MG63 (cell line): ENCODE measurements around the gene LASP1. TPM values are rescaled to one million over a fixed set of nuclear protein-coding genes. Genes with fewer than 3 reads are reported as not detected.
"Not testable (repeated sequence)": the region's sequence is repeated elsewhere in the genome, so short reads cannot be mapped to it uniquely, and the experiment has no call there.

Experiments
- DNase-seq: peaks from one replicate; pipeline ENCODE4 v3.0.0-alpha.2; 2020
- H3K27me3 ChIP-seq: fragments of 250-450 bp; sonication (Bioruptor Pico); 2 replicates; pipeline ENCODE4 v1.5.1; 2020; ENCODE audit warnings: mild to moderate bottlenecking, moderate library complexity
- H3K36me3 ChIP-seq: fragments of 250-450 bp; sonication (Bioruptor Pico); 2 replicates; pipeline ENCODE4 v1.5.1; 2020; ENCODE audit warnings: mild to moderate bottlenecking, moderate library complexity
- H3K4me3 ChIP-seq: fragments of 250-450 bp; sonication (Bioruptor Pico); 2 replicates; pipeline ENCODE4 v1.5.1; 2020; ENCODE audit warnings: mild to moderate bottlenecking, moderate library complexity
- H3K9me3 ChIP-seq: fragments of 250-450 bp; sonication (Bioruptor Pico); 2 replicates; pipeline ENCODE4 v1.5.1; 2020; ENCODE audit warnings: mild to moderate bottlenecking, moderate library complexity
- total RNA-seq: library from RNA; depleted of rRNA; stranded (reverse); fragments of >200 nt; shearing (Covaris generic); gene quantifications from 2 replicates; pipeline ENCODE4 v1.2.3, GENCODE V29; 2014; ENCODE audit warnings: low replicate concordance

LASP1 gene
- total RNA-seq, 1 experiment from 2014 or later = 323 TPM

- no peak for DNase-seq
- peaks cover 94% of the 10 kb centered on the region for H3K36me3 ChIP-seq
Observed at GRCh38 chr17:38914741-38915638, 45.1 kb downstream of the LASP1 start.

GRCh38 chr17:38915639-38915995, 45.8 kb downstream of the LASP1 start:
- no peaks in the 10 kb centered on the region for H3K9me3 ChIP-seq
- H3K4me3 ChIP-seq = no peak overlapping the region
- H3K27me3 ChIP-seq = no peaks in the 10 kb centered on the region
- no peak for DNase-seq
- peaks cover 99% of the 10 kb centered on the region for H3K36me3 ChIP-seq

More at GRCh38 chr17:38914741-38915638, 45.1 kb downstream of the LASP1 start:
- Histone ChIP-seq H3K9me3 (no peaks in the 10 kb centered on the region), H3K27me3 (no peaks in the 10 kb centered on the region), H3K4me3 (no peak overlapping the region)

DNA sequence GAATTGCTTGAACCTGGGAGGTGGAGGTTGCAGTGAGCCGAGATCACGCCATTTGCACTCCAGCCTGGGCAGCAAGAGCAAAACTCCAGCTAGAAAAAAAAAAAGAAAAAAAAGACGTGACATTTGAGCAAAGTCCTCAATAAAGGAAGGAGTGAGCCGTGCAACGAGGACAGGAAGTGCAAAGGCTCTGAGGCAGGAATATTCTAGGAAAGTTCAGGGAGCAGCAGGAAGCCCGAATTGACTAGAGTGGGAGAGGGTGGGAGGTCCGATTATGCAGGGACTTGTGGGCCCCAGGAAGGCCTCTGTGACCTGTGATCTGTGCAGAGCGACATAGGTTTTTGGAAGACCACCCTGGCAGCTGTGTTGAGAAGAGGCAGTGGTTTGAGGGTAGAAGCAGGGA, 46.9 kb downstream of the LASP1 start:
- Histone ChIP-seq H3K4me3 (no peak overlapping the region), H3K9me3 (no peaks in the 10 kb centered on the region), H3K36me3 (peaks cover 98% of the 10 kb centered on the region), H3K27me3 (no peaks in the 10 kb centered on the region)
- no peak for DNase-seq

- no peak for DNase-seq
- H3K36me3 ChIP-seq = peaks cover 96% of the 10 kb centered on the region
- no peaks in the 10 kb centered on the region for H3K27me3 ChIP-seq
- no peak overlapping the region for H3K4me3 ChIP-seq
- H3K9me3 ChIP-seq = no peaks in the 10 kb centered on the region
Observed at GRCh38 chr17:38917259-38917658, 47.4 kb downstream of the LASP1 start.

DNA sequence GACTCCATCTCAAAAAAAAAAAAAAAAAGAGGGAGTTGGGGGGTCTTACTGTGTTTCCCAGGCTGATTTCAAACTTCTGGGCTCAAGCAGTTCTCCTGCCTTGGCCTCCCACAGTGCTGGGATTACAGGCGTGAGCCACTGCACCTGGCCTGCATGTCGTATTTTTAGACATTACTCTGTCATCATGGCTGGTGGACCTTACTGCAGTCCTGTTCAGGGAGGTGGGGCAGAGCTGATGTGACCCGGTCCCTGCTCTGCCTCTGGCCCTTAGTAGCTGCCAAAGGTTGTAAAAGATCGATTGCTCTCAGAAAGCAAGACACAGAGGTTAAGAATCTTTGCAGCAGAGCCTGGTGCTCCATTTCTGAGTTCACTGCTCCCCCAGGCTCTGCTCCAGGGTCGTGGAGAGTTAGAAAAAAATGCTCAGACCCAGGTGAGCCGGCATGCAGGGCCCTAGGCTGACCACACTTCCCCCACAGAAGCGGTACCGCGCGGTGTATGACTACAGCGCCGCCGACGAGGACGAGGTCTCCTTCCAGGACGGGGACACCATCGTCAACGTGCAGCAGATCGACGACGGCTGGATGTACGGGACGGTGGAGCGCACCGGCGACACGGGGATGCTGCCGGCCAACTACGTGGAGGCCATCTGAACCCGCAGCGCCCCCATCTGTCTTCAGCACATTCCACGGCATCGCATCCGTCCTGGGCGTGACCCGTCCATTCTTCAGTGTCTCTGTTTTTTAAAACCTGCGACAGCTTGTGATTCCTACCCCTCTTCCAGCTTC, 48.5 kb downstream of the LASP1 start:
- no peak for DNase-seq
- H3K36me3 ChIP-seq = peaks cover 85% of the 10 kb centered on the region
- H3K9me3 ChIP-seq = no peaks in the 10 kb centered on the region
- no peak overlapping the region for H3K4me3 ChIP-seq
- no peaks in the 10 kb centered on the region for H3K27me3 ChIP-seq

DNA sequence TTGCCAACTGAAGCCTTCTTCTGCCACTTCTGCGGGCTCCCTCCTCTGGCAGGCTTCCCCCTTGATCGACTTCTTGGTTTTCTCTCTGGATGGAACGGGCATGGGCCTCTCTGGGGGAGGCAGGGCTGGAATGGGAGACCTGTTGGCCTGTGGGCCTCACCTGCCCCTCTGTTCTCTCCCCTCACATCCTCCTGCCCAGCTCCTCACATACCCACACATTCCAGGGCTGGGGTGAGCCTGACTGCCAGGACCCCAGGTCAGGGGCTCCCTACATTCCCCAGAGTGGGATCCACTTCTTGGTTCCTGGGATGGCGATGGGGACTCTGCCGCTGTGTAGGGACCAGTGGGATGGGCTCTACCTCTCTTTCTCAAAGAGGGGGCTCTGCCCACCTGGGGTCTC, 49.1 kb downstream of the LASP1 start:
- Histone ChIP-seq H3K36me3 (peaks cover 80% of the 10 kb centered on the region), H3K27me3 (no peaks in the 10 kb centered on the region), H3K4me3 (no peak overlapping the region), H3K9me3 (no peaks in the 10 kb centered on the region)
- no peak for DNase-seq

- H3K36me3 ChIP-seq = peaks cover 74% of the 10 kb centered on the region
- no peak for DNase-seq
- H3K9me3 ChIP-seq = no peaks in the 10 kb centered on the region
- H3K4me3 ChIP-seq = no peak overlapping the region
- no peaks in the 10 kb centered on the region for H3K27me3 ChIP-seq
Observed at GRCh38 chr17:38919316-38920078, 49.6 kb downstream of the LASP1 start.

DNA sequence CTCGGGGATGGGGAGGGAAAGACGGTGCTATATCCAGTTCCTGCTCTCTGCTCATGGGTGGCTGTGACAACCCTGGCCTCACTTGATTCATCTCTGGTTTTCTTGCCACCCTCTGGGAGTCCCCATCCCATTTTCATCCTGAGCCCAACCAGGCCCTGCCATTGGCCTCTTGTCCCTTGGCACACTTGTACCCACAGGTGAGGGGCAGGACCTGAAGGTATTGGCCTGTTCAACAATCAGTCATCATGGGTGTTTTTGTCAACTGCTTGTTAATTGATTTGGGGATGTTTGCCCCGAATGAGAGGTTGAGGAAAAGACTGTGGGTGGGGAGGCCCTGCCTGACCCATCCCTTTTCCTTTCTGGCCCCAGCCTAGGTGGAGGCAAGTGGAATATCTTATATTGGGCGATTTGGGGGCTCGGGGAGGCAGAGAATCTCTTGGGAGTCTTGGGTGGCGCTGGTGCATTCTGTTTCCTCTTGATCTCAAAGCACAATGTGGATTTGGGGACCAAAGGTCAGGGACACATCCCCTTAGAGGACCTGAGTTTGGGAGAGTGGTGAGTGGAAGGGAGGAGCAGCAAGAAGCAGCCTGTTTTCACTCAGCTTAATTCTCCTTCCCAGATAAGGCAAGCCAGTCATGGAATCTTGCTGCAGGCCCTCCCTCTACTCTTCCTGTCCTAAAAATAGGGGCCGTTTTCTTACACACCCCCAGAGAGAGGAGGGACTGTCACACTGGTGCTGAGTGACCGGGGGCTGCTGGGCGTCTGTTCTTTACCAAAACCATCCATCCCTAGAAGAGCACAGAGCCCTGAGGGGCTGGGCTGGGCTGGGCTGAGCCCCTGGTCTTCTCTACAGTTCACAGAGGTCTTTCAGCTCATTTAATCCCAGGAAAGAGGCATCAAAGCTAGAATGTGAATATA, 50.8 kb downstream of the LASP1 start:
- Histone ChIP-seq H3K9me3 (no peaks in the 10 kb centered on the region), H3K27me3 (no peaks in the 10 kb centered on the region), H3K36me3 (peaks cover 62% of the 10 kb centered on the region), H3K4me3 (no peak overlapping the region)
- DNase-seq = no peak

- Histone ChIP-seq H3K36me3 (peaks cover 50% of the 10 kb centered on the region), H3K27me3 (no peaks in the 10 kb centered on the region), H3K9me3 (no peaks in the 10 kb centered on the region), H3K4me3 (no peak overlapping the region)
- no peak for DNase-seq
Observed at GRCh38 chr17:38921756-38922411, 52.0 kb downstream of the LASP1 start.

- no peaks in the 10 kb centered on the region for H3K9me3 ChIP-seq
- no peaks in the 10 kb centered on the region for H3K27me3 ChIP-seq
- H3K36me3 ChIP-seq = peaks cover 42% of the 10 kb centered on the region
- DNase-seq = peak; percentile 71
- no peak overlapping the region for H3K4me3 ChIP-seq
Observed at GRCh38 chr17:38922538-38923297, 52.9 kb downstream of the LASP1 start.

DNA sequence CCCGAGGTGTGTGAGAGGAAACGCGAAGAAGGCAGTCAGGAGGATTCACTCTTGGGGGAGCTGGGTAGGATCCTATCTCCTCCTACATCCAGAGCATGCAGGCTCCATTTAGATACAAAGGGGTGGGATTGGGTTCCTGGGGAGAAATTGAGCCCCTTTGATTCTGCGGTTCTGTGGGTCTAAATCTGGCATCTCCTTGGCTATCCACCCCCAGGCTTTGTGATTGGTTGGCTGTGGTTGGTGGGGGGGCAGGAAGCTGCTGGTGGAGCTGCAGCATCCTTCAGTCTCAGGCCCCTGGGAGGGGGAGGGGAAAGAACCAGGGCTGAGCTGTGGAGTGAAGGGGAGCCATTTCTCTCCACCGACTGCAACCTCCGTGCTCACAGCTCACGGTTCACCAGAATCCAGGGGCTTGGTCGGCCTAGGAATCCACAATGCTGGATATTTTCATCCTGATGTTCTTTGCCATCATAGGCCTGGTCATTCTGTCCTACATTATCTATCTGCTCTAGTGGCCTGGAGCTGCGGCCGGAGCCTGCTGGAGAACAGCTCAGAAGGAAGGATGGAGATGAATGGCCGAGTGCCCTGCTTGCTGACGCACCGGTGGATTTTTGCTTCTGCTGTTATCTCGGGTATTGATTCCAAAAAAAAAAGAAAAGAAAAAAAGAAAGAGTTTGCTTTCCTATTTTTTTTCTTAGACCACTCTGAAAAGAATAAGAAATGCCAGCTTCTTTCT, 55.6 kb downstream of the LASP1 start, which contains the start of gene LASP1NB:
TSS of gene LASP1NB (plus strand) at position 352 of the 733 bp plus-strand sequence.
- no peak for DNase-seq
- no peaks in the 10 kb centered on the region for H3K9me3 ChIP-seq
- no peak within 1 kb of the TSS for H3K4me3 ChIP-seq
- H3K36me3 ChIP-seq = peaks cover 14% of the 10 kb centered on the region
- no peaks in the 10 kb centered on the region for H3K27me3 ChIP-seq

DNA sequence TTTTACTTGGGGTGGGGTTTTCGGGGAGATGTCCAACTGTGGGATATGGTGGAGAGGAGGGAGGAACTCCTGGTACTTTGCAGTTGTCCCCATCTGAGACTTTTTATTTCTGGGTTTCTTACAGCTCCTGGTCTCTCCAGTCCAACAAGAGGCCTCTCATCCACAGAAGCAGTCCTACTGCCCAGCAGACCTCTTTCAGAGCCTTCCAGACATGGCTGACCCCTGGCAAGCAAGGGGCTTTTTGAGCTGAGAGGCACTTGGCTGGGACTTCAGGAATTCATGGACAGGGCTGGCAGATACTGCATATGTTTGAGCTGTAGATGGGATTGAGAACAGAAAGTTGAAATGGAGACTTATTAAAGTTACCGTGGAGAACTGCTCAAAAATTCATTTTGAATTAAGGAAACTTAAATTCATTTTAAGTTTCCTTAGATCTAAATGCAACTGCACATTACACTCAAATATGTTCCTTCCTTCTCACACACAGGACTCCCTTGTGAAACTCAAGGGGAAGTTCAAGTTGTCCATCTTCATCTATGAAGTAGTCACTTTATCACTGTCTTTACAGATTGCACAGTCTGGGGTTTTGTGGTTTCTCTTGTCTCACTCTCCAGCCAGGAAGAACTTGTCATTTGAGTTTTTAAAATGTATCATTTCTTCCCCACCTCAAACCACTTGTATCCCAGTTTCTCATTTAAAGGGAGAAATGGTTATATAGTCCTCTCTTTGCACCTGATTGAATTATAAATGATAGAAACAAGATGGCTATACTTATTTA, 56.6 kb downstream of the LASP1 start:
- no peak overlapping the region for H3K4me3 ChIP-seq
- H3K27me3 ChIP-seq = no peaks in the 10 kb centered on the region
- DNase-seq = no peak
- no peaks in the 10 kb centered on the region for H3K9me3 ChIP-seq
- H3K36me3 ChIP-seq = peaks cover 4% of the 10 kb centered on the region

DNA sequence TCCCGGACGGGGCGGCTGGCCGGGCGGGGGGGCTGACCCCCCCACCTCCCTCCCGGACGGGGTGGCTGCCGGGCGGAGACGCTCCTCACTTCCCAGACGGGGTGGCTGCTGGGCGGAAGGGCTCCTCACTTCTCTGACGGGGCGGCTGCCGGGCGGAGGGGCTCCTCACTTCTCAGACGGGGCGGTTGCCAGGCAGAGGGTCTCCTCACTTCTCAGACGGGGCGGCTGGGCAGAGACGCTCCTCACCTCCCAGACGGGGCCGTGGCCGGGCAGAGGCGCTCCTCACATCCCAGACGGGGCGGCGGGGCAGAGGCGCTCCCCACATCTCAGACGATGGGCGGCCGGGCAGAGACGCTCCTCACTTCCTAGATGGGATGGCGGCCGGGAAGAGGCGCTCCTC, 60.9 kb downstream of the LASP1 start:
- not testable (repeated sequence) for H3K9me3 ChIP-seq, H3K27me3 ChIP-seq, H3K4me3 ChIP-seq, DNase-seq, H3K36me3 ChIP-seq

DNA sequence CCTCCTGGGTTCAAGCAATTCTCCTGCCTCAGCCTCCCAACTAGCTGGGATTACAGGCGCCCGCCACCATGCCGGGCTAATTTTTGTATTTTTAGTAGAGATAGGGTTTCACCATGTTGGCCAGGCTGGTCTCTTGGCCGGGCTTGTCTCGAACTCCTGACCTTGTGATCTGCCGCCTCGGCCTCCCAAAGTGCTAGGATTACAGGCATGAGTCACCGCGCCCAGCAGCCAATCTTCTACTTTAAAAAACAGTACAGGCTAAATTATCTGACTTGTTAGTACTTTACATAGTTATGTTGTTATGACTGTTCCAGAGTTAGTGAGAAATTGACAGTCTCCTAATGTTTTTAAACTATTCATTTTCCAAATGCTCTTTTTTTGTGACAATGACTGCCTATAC, 64.1 kb downstream of the LASP1 start:
- not testable (repeated sequence) for H3K36me3 ChIP-seq, H3K9me3 ChIP-seq, H3K4me3 ChIP-seq
- DNase-seq = peak; percentile 62
- H3K27me3 ChIP-seq = peaks cover 14% of the 10 kb centered on the region
